DOHH2 (cell line): Measurements from ENCODE around the gene CCDC87.

ENCODE experiments used
- EZH2phosphoT487 ChIP-seq: fragments of 200-600 bp; sonication (generic); IDR thresholded peaks from 2 replicates; pipeline ENCODE4 v1.6.1; 2017; ENCODE audit warnings: borderline replicate concordance, mild to moderate bottlenecking, antibody characterized with exemption, low read length, moderate library complexity, mixed read lengths
- TF ChIP-seq, protein P1 (sequence below): fragments of 200-600 bp; sonication (generic); IDR thresholded peaks from one replicate; pipeline ENCODE4 v1.5.1; 2014; ENCODE audit warnings: antibody characterized with exemption, mild to moderate bottlenecking, low read depth, low read length; ENCODE audit not compliant: poor library complexity, severe bottlenecking

GRCh38 chr11:66607126-66607834, 14.4 kb upstream of the CCDC87 start:
- TF ChIP-seq, protein P1, sequence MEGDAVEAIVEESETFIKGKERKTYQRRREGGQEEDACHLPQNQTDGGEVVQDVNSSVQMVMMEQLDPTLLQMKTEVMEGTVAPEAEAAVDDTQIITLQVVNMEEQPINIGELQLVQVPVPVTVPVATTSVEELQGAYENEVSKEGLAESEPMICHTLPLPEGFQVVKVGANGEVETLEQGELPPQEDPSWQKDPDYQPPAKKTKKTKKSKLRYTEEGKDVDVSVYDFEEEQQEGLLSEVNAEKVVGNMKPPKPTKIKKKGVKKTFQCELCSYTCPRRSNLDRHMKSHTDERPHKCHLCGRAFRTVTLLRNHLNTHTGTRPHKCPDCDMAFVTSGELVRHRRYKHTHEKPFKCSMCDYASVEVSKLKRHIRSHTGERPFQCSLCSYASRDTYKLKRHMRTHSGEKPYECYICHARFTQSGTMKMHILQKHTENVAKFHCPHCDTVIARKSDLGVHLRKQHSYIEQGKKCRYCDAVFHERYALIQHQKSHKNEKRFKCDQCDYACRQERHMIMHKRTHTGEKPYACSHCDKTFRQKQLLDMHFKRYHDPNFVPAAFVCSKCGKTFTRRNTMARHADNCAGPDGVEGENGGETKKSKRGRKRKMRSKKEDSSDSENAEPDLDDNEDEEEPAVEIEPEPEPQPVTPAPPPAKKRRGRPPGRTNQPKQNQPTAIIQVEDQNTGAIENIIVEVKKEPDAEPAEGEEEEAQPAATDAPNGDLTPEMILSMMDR: no peak
- no peak for TF ChIP-seq EZH2phosphoT487
